GM18498 (cell line): ENCODE data around the gene ZNF423.

Experiments
- ATAC-seq: cut with Tn5 transposase; IDR thresholded peaks from one replicate; pipeline ENCODE4 v1.9.1; 2021; ENCODE audit warnings: mild to moderate bottlenecking, moderate library complexity; ENCODE audit not compliant: unreplicated experiment

The ZNF423 gene

GRCh38 chr16:49608779-49609178, 247.1 kb downstream of the ZNF423 start:
- ATAC-seq: no peak

- ATAC-seq: no peak
These were observed 247.8 kb downstream of the ZNF423 start for GRCh38 chr16:49608098-49608497.

GRCh38 chr16:49605536-49606254, 250.2 kb downstream of the ZNF423 start:
- ATAC-seq: no peak

- no peak for ATAC-seq
These were observed 251.3 kb downstream of the ZNF423 start for GRCh38 chr16:49604602-49605001.

GRCh38 chr16:49603956-49604355, 252.0 kb downstream of the ZNF423 start:
- no peak for ATAC-seq

GRCh38 chr16:49602976-49603310, 253.0 kb downstream of the ZNF423 start:
- ATAC-seq: no peak

GRCh38 chr16:49602201-49602975, 253.5 kb downstream of the ZNF423 start:
- no peak for ATAC-seq

GRCh38 chr16:49601576-49601975, 254.3 kb downstream of the ZNF423 start:
- no peak for ATAC-seq

- no peak for ATAC-seq
These were observed 254.9 kb downstream of the ZNF423 start for GRCh38 chr16:49600976-49601375.

- no peak for ATAC-seq
These were observed 255.4 kb downstream of the ZNF423 start for GRCh38 chr16:49600536-49600935.

GRCh38 chr16:49599704-49600103, 256.2 kb downstream of the ZNF423 start:
- no peak for ATAC-seq

- no peak for ATAC-seq
These were observed 256.6 kb downstream of the ZNF423 start for GRCh38 chr16:49599281-49599680.

GRCh38 chr16:49598383-49599170, 257.3 kb downstream of the ZNF423 start:
- peak; percentile 83 for ATAC-seq

- no peak for ATAC-seq
These were observed 258.1 kb downstream of the ZNF423 start for GRCh38 chr16:49597796-49598195.

GRCh38 chr16:49596648-49597291, 259.1 kb downstream of the ZNF423 start:
- ATAC-seq: no peak

- no peak for ATAC-seq
These were observed 259.8 kb downstream of the ZNF423 start for GRCh38 chr16:49596068-49596467.

- no peak for ATAC-seq
These were observed 261.0 kb downstream of the ZNF423 start for GRCh38 chr16:49594685-49595498.

- no peak for ATAC-seq
These were observed 261.8 kb downstream of the ZNF423 start for GRCh38 chr16:49594153-49594552.

- no peak for ATAC-seq
These were observed 262.4 kb downstream of the ZNF423 start for GRCh38 chr16:49593424-49594040.
